Mononuclear cell (primary cell): ENCODE results near the gene EIF3I. TPM values are rescaled to one million over a fixed set of nuclear protein-coding genes. Genes with fewer than 3 reads are reported as not detected.

Experiments used
- H3K27me3 ChIP-seq: 2 replicates; pipeline ENCODE4 v1.6.0; 2011; ENCODE audit warnings: low read length, control low read depth; ENCODE audit not compliant: insufficient read depth
- H3K4me1 ChIP-seq: 2 replicates; pipeline ENCODE4 v1.5.1; 2011; ENCODE audit warnings: mild to moderate bottlenecking, low read length, control low read depth; ENCODE audit not compliant: insufficient read depth
- H3K4me3 ChIP-seq: 2 replicates; pipeline ENCODE4 v1.5.1; 2011; ENCODE audit warnings: mild to moderate bottlenecking, low read length, moderate library complexity
- H3K9me3 ChIP-seq: 2 replicates; pipeline ENCODE4 v1.5.1; 2011; ENCODE audit warnings: low read depth, mild to moderate bottlenecking, control low read depth, low read length
- total RNA-seq: library from RNA; depleted of rRNA; stranded (reverse); fragments of >200 nt; gene quantifications from one replicate; pipeline ENCODE4 v1.2.3, GENCODE V29; 2012

Gene EIF3I
- total RNA-seq, 1 donor = 122 TPM

DNA sequence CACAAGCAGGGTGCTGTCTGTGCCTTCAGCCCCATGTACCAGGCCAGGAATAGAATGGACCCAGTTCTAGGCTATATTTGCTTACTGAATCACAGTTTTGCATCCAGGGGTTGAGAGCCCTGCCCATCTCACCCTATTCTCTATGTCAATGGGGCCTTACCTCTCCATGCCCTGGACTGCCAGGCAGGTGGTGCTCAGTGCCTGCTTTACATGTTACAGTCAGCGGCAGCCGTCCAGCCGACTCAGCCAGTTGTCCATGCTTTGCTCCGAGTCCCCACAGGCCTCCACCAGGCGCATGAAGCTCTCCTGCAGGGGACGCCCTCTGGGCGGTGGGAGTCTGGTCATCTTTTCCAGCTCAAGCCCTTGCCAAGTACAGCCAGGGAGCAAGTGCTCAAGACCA lies 12.6 kb downstream of the EIF3I start:
- peaks cover 2% of the 10 kb centered on the region for H3K4me1 ChIP-seq
- no peaks in the 10 kb centered on the region for H3K27me3 ChIP-seq
- no peaks in the 10 kb centered on the region for H3K9me3 ChIP-seq
- no peak overlapping the region for H3K4me3 ChIP-seq

DNA sequence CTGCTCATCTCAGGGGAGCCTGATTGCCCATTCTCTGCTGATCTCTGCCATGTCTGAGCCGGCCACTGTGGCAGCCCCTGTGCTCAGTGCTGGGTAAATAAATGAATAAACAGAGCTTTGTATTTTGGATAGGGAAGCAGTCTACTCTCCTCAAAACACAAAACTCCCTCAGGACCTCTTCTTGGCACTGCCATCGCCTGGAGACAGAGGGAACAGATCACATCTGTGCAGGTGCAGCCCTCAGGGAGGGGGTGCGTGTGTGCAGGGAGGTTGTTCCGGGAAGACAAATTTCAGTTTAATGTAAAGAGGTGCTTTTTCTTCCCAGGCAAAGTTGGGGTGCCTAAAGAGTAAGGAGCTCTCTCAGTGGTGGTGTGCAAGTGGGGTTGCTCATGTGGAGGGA lies 17.1 kb downstream of the EIF3I start:
- H3K9me3 ChIP-seq = no peaks in the 10 kb centered on the region
- H3K4me1 ChIP-seq = peaks cover 32% of the 10 kb centered on the region
- no peaks in the 10 kb centered on the region for H3K27me3 ChIP-seq
- H3K4me3 ChIP-seq = no peak overlapping the region

DNA sequence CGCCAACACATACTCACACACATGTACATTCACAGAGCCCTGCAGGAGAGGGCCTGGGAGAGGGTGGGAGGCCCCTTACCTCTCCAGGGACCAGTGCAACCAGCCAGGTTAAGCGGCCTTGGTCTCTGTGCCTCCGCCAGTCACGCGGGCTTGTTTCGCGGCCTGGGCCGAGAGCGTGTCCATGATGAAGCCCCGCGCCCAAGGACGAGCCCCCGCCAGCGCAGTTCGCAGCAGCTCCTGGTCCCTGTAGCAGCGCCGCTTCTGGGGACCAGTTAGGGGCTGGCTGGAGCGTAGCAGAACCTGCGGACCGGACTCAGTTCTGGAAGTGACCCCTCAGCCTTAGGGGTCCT lies 17.6 kb downstream of the EIF3I start:
- Histone ChIP-seq H3K9me3 (no peaks in the 10 kb centered on the region), H3K27me3 (no peaks in the 10 kb centered on the region), H3K4me3 (no peak overlapping the region), H3K4me1 (peaks cover 32% of the 10 kb centered on the region)

DNA sequence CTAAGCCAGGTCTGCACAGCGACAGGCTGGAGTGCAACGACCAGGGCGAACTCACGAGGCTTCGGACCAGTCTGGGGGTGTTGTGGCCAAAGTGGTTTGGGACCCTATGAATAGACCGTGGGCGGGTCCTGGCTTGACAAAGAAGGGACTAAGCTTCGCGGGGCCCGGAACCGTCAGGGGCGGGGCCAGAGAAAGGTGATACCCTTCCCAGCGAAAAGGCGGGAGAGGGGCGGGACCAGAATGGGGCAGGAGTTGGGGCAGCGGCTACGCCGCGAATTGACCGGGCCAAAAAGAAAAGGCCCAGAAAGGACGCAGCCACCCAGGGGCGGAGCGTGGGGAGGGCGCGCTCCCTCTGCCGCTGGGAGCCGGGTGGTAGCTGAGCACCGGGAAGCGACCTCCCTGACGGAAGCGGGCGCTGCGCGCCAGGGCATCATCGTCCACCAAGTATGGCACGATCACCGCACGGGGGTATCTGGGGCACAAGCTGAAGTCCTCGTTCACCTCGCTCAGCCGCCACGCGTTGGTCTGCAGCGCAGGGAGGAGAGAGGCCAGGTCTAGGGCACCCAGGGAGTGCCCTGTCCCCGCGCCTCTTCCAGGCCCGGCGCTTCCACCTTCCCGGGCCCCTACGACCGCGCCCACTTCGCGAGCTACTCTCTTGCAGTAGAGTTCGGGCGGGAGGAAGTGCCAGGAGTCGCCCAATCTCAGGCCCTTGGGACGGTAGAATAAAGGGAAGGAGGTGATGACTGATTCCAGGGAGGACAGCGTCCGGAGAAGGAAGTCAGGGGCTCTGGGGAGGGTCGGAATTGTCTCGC lies 18.1 kb downstream of the EIF3I start:
- Histone ChIP-seq H3K27me3 (no peaks in the 10 kb centered on the region), H3K4me3 (peak overlapping the region; percentile 55), H3K9me3 (no peaks in the 10 kb centered on the region), H3K4me1 (peaks cover 32% of the 10 kb centered on the region)

DNA sequence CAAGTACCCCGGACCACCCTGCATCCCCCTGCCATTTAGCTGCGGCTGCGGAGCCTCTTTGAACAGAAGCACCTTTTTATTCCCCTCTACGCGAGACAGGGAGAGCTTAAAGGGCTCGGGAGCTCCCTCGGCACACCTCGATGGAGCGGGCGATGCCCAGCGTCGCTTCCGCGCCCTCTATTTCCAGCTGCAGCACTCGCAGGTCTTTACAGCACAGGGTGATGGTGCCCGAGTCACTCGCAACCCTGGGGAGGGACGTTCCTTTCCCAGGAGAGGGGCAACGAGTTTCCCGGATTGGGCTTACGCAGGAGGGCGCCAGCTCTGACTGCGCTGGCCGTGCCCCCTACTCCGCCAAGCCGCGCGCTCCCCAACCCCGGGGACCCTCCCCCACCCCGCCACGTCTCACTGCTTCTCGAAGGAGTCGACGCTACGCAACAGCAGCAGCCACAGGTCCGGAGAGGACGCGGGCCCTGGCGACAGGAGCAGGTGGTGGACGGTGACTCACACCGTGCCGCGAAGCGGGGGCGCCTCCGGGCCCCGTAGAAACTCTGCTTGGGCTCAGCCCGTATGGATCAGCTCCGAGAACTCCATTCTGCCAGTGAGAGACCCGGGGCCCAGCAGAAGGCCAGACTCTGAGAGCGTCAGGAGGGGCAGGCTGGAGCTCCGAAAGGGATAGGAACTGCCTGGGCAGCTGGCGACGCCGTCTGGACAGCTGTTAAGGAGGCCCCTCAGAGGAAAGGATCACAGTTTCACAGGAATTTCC lies 19.0 kb downstream of the EIF3I start:
- Histone ChIP-seq H3K27me3 (no peaks in the 10 kb centered on the region), H3K9me3 (no peaks in the 10 kb centered on the region), H3K4me3 (peak overlapping the region; percentile 55), H3K4me1 (peaks cover 32% of the 10 kb centered on the region)

DNA sequence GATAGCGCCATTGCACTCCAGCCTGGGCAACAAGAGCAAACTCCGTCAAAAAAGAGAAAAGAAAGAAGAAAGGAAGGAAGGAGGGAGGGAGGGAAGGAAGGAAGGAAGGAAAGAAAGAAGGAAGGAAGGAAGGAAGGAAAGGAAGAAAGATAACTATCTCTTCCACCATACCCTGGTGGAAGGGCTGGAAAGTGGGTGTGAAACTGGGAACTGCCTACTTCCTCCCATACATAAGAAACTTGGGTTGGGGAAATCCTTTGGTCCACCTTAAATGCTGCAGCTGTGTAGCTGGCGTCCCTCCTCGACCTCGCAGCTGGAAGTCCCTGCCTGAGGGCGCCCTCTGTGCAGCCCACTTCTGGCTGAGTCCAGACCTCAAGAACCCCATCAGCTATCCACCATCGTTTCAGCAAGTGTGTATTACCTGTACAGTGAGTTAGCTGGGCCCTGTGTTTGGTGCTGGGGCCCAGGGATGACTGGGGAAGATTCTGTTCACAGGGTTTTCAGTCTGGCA lies 20.2 kb downstream of the EIF3I start:
- H3K4me1 ChIP-seq = peaks cover 42% of the 10 kb centered on the region
- no peak overlapping the region for H3K4me3 ChIP-seq
- H3K9me3 ChIP-seq = no peaks in the 10 kb centered on the region
- no peaks in the 10 kb centered on the region for H3K27me3 ChIP-seq

DNA sequence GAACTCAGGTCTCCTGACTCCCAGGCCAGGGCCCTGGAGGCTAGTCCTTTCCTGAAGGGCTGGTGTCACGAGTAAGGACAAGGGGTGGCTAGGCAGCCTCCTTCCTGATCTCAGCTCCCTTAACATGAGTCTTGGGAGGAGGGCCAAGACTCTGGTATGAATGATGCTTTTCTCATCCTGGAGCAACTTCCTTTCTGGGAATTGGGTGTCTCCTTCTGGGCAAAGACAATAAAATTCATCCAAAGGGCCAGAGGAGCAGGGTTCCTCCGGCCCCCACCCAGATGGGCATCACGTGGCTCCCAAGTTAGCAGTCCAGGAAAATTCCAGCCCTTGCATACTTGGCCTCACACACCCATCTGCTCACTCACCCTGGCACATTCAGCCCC lies 24.7 kb downstream of the EIF3I start, which contains the start of gene FAM167B:
TSS of gene FAM167B (plus strand) at position 335 of the 386 bp plus-strand sequence. CDS start 200 bp downstream, outside the sequence.
- Histone ChIP-seq H3K27me3 (no peaks in the 10 kb centered on the region), H3K4me3 (no peak within 1 kb of the TSS), H3K4me1 (peaks cover 64% of the 10 kb centered on the region), H3K9me3 (no peaks in the 10 kb centered on the region)

DNA sequence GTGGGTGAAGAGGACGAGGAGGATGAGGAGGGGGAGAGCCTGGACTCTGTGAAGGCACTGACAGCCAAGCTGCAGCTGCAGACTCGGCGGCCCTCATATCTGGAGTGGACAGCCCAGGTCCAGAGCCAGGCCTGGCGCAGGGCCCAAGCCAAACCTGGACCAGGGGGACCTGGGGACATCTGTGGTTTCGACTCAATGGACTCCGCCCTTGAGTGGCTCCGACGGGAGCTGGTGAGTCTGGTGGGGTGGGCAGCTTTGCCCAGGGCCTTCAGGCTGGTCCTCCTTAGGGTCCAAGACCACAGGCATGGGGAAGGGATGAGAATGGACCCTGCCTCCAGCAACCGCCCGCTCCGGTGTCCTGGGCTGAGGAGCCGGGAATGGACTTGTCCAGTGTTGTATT lies 25.2 kb downstream of the EIF3I start:
- no peak overlapping the region for H3K4me3 ChIP-seq
- H3K27me3 ChIP-seq = no peaks in the 10 kb centered on the region

DNA sequence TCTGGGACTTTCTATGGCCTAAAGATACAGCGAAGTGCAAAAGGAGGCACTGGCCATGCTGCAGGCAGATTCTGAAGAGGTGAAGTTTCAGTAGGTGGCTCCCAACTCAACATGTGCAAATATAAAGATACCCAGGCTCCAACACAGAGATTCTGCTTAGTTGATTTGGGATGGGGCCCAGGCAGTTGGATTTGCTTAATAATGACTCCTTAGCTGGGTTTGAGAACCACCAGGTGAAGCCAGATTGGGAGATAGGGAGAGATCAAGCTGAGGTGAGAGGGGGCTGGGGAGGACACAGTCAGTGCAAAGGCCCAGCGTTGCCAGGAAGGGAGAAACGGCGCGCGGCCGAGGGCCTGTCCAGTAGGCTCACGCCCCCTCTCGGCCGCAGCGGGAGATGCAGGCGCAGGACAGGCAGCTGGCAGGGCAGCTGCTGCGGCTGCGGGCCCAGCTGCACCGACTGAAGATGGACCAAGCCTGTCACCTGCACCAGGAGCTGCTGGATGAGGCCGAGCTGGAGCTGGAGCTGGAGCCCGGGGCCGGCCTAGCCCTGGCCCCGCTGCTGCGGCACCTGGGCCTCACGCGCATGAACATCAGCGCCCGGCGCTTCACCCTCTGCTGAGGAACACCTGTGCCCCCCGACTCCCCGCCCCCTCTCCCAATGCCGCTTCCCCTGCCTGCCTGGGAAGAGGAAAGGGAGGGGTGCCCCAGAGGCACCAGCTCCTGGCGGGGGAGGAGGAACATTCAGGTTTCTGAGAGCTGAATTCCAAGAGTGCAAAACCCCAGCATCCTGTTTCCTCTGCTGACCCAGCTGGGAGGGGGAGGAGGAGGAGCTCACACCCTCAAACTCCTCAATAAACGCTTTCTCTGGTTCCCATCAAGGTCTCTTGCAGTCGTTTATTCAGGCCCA lies 26.0 kb downstream of the EIF3I start:
- peaks cover 69% of the 10 kb centered on the region for H3K4me1 ChIP-seq
- H3K9me3 ChIP-seq = no peaks in the 10 kb centered on the region
- no peaks in the 10 kb centered on the region for H3K27me3 ChIP-seq
- no peak overlapping the region for H3K4me3 ChIP-seq

More for the DNA sequence above, 25.2 kb downstream of the EIF3I start:
- H3K4me1 ChIP-seq = peaks cover 64% of the 10 kb centered on the region
- no peaks in the 10 kb centered on the region for H3K9me3 ChIP-seq

DNA sequence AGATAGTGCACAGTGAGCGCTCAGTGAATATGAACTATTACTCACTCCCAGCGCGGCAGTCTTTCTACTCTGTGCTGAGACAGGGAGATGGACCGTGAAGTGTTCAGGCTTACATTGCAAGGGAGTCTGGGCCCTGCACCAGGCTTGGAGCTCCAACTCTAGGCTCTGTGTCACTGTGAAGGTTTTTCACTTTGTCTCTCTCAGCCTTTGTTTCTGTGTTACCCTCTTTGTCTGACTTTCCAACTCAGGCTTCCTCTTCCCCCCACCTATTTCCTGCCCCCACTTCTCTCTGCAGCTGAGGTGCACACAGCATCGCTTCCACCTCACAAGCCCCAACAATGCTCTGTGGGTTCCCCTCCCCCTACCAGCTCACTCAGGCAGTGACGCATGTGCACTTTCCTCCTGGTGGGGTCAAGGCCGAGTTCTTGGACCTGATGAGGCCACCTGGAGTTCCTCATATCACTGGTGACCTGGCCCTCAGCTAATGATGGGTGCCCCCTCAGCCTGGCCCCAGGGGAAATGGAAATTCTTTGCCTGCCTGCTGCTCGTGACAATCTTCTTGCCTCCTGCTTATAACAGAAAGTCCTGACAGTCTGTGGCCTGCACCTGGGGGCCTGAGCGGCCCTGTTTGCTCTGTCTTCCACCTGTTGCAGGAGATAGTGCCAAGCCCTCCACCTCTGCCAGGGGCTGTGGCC lies 27.8 kb downstream of the EIF3I start:
- peak overlapping the region; percentile 54 for H3K4me3 ChIP-seq
- no peaks in the 10 kb centered on the region for H3K9me3 ChIP-seq

DNA sequence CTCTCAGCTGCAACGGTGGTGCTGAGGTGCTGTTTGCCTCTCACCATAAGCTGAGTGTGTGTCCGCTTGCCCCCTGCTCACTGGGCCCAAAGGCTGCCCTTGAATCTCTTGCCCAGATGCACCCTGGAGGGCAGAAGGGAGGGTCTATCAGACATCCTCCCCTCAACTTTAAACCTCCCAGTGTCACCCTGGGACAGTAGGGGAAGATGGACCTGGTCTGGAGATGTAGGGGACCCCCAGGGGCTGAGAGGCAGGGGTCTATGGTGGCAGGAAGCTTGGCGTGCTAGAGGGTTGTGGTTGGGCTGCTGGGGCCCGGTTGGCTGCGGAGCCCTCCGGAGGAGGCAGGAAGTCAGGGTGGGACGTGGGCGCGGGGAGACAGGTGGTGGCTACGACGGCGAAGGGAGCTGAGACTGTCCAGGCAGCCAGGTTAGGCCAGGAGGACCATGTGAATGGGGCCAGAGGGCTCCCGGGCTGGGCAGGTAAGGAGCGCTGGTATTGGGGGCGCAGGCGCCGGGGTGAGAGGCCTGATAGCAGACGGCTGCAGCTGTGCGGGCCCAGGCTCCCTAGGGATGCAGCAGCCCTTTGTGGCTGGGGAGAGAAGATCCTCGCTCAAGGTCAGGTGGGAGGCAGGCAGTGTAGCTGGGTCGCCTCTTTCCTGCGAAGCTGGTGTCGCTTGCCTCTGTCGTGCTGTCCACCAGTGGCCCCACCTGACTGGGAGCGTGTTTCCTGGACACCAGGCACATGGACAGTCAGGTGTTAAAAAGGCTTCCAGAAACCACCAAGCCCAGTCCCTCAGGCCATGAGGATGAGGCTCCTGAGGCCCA lies 28.9 kb downstream of the EIF3I start, which contains the start of gene LCK:
TSS of gene LCK (plus strand) at position 373 of the 824 bp plus-strand sequence. CDS start 23,065 bp downstream, outside the sequence.
- Histone ChIP-seq H3K4me3 (peak within 1 kb of the TSS; percentile 54), H3K4me1 (peaks cover 90% of the 10 kb centered on the region), H3K9me3 (no peaks in the 10 kb centered on the region), H3K27me3 (no peaks in the 10 kb centered on the region)

More for the DNA sequence above, 27.8 kb downstream of the EIF3I start:
- H3K4me1 ChIP-seq = peaks cover 84% of the 10 kb centered on the region
- H3K27me3 ChIP-seq = no peaks in the 10 kb centered on the region

DNA sequence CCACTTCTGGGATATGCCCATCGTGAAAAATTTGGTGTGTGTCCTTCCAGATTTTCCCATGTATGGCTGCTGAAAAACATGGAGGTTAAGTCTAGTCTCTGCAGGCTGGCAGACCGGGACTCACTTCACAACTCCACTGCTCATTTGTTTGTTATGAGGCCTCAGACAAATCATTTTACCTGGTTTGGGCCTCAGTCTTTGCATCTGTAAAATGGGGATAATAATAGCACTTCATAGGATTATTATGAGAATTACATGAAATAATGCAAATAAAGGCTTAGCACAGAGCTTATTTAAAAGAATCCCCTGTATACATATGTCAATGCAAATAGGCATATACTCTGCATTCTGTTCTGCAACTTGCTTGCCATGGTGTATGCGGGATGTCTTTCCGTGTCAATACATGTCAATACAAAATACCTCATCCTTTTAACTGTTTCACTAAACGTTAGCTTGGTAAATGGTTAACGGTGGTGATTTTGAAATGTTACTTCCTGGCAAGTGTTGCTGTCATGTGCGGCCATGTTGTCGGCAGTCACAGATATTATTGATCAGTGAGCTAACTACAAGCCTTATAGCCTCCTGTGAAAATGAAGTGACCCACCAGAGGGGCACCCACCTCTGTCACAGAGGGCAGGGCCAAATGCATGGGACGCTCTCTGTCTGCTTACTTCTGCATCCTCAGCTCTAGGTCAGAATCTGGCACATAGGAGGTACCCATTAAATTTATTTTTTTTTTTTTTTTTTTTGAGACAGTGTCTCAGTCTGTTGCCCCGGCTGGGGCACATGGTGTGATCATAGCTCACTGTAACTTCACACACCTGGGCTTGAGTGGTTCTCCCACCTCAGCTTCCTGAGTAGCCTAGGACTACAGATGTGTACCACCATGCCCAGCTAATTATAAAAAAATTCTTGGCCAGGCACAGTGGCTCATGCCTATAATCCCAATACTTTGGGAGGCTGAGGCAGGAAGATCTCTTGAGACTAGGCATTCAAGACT lies 33.2 kb downstream of the EIF3I start:
- Histone ChIP-seq H3K9me3 (no peaks in the 10 kb centered on the region), H3K4me1 (peaks cover 82% of the 10 kb centered on the region), H3K27me3 (no peaks in the 10 kb centered on the region), H3K4me3 (no peak overlapping the region)
